Natural killer cell (primary cell): Measurements from ENCODE around the gene OR4D5. TPM values are rescaled to one million over a fixed set of nuclear protein-coding genes. Genes with fewer than 3 reads are reported as not detected.

ENCODE experiments used
- ATAC-seq, 3 donors: fragments of 150-1000 bp in 2 of 3; fragments of 200-7000 bp in 1 of 3; cut with Tn5 transposase; 1 replicate in 1 of 3; 2 replicates in 2 of 3; pipeline ENCODE4 v1.10.0; 2021; ENCODE audit warnings: mild to moderate bottlenecking in 2 of 3, moderate library complexity in 2 of 3
- DNase-seq, 2 donors: peaks; one replicate each; pipeline versions ENCODE4 v3.0.0 to v3.0.0-alpha.2; 2013 to 2021; ENCODE audit warnings: mixed read lengths in 1 of 2
- H3K27ac ChIP-seq: one replicate; pipeline ENCODE4 v1.5.1; 2013; ENCODE audit warnings: mild to moderate bottlenecking, low read length
- H3K27me3 ChIP-seq: one replicate; pipeline ENCODE4 v1.6.1; 2013; ENCODE audit warnings: low read length; ENCODE audit not compliant: control insufficient read depth, insufficient read depth
- H3K36me3 ChIP-seq: one replicate; pipeline ENCODE4 v1.6.1; 2013; ENCODE audit warnings: low read length; ENCODE audit not compliant: control insufficient read depth, insufficient read depth
- H3K4me1 ChIP-seq: one replicate; pipeline ENCODE4 v1.6.1; 2013; ENCODE audit warnings: low read length; ENCODE audit not compliant: control insufficient read depth, insufficient read depth
- H3K4me3 ChIP-seq: one replicate; pipeline ENCODE4 v1.5.1; 2013; ENCODE audit warnings: low read length
- H3K9me3 ChIP-seq: one replicate; pipeline ENCODE4 v1.6.1; 2013; ENCODE audit warnings: low read length; ENCODE audit not compliant: control insufficient read depth, insufficient read depth
- H3K27ac Mint-ChIP-seq, 2 donors: one replicate each; pipeline ENCODE4 v1.8.0; 2022; ENCODE audit warnings: mild to moderate bottlenecking in 2 of 2, mixed read lengths in 2 of 2, moderate library complexity in 1 of 2
- H3K27me3 Mint-ChIP-seq, 2 donors: one replicate each; pipeline ENCODE4 v1.8.0; 2022; ENCODE audit warnings: low read depth in 2 of 2, mixed read lengths in 2 of 2
- H3K36me3 Mint-ChIP-seq: one replicate; pipeline ENCODE4 v1.8.0; 2022; ENCODE audit warnings: mixed read lengths
- H3K4me1 Mint-ChIP-seq, 2 donors: one replicate each; pipeline ENCODE4 v1.8.0; 2022; ENCODE audit warnings: mixed read lengths in 2 of 2
- H3K4me3 Mint-ChIP-seq: one replicate; pipeline ENCODE4 v1.8.0; 2022; ENCODE audit warnings: mild to moderate bottlenecking, moderate library complexity, mixed read lengths
- H3K9me3 Mint-ChIP-seq, 2 donors: one replicate each; pipeline ENCODE4 v1.8.0; 2022; ENCODE audit warnings: mixed read lengths in 2 of 2
- WGBS: methylation state at CpG from one replicate; pipeline ENCODE4 v1.1.7; 2013; ENCODE audit warnings: missing lambda C conversion rate; ENCODE audit not compliant: insufficient coverage; 5-methylcytosine and 5-hydroxymethylcytosine counted together
- intact Hi-C: fragments of 100-400 bp; cut with micrococcal nuclease; formaldehyde crosslinking; loops from one replicate; pipeline ENCODE4 v1.14.2; 2022
- total RNA-seq, 4 donors: library from RNA; stranded (reverse); fragments of 120-200 nt in 1 of 4; gene quantifications; one replicate each; pipeline versions ENCODE4 v1.2.3 to v1.2.4, GENCODE V29; 2013 to 2022
- TF ChIP-seq, protein P1 (sequence below): fragments of 200-600 bp; IDR thresholded peaks from one replicate; pipeline ENCODE4 v1.8.0; 2022; ENCODE audit warnings: antibody characterized with exemption

The OR4D5 gene
- total RNA-seq, 3 donors from 2014 or later (not counting 1 experiment from before 2014, with no cell fraction given), result not detected

DNA sequence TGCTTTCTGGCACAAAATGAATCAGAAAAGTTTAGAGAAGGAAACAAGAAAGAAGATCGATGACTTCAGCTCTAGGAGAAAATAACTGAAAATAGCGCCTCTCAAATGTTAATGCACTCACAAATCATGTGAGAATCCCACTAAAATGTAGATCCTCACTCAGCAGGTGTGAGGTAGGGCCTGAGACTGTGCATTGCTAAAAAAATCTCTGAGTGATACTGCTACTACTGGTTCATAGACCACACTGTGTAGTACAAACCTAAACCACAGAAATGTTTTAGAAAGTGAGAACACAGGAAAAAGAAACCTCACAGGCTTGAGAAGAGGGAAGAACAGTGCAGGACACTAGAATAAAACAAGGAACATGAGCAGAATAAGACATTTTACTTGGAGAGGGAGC, 35.5 kb upstream of the OR4D5 start:
- H3K4me1 ChIP-seq, result no peaks in the 10 kb centered on the region
- no peak overlapping the region for H3K4me3 Mint-ChIP-seq
- H3K27ac ChIP-seq, result no peak overlapping the region
- H3K9me3 ChIP-seq, result no peaks in the 10 kb centered on the region
- H3K36me3 ChIP-seq, result no peaks in the 10 kb centered on the region
- no peaks in the 10 kb centered on the region for H3K4me1 Mint-ChIP-seq
- H3K27ac Mint-ChIP-seq, result no peak overlapping the region
- peaks cover 0 to 13% of the 10 kb centered on the region in 2 donors for H3K27me3 Mint-ChIP-seq
- no peak overlapping the region for H3K4me3 ChIP-seq
- H3K9me3 Mint-ChIP-seq, result peaks cover 2% of the 10 kb centered on the region in 2 donors
- no peaks in the 10 kb centered on the region for H3K36me3 Mint-ChIP-seq
- TF ChIP-seq, protein P1, sequence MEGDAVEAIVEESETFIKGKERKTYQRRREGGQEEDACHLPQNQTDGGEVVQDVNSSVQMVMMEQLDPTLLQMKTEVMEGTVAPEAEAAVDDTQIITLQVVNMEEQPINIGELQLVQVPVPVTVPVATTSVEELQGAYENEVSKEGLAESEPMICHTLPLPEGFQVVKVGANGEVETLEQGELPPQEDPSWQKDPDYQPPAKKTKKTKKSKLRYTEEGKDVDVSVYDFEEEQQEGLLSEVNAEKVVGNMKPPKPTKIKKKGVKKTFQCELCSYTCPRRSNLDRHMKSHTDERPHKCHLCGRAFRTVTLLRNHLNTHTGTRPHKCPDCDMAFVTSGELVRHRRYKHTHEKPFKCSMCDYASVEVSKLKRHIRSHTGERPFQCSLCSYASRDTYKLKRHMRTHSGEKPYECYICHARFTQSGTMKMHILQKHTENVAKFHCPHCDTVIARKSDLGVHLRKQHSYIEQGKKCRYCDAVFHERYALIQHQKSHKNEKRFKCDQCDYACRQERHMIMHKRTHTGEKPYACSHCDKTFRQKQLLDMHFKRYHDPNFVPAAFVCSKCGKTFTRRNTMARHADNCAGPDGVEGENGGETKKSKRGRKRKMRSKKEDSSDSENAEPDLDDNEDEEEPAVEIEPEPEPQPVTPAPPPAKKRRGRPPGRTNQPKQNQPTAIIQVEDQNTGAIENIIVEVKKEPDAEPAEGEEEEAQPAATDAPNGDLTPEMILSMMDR, result no peak
- H3K27me3 ChIP-seq, result no peaks in the 10 kb centered on the region
- 65% methylated on average over 2 of the region's 2 CpGs for WGBS
- no peak for DNase-seq
- ATAC-seq, result no peak
- intact Hi-C loops, result no loop called here

DNA sequence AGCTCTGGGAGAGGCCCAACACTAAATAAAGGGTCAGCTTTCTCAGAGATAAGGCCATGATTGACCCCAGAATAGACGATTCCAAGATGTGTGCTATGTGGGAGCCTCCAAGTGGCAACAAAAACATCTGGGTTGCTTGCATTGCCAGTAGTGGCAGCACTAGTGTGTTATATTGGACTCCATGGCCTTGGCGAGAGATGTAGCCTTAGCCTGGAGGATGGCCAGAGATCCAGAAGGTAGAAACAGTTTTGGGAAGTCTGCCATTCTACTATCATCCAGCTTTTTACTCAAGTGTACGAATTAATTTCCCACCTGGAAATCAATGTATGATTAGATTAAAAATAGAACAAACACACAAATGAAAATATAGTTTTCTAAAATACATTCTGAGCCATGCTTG, 34.5 kb upstream of the OR4D5 start:
- TF ChIP-seq, protein P1, result no peak
- Histone ChIP-seq H3K36me3 (no peaks in the 10 kb centered on the region), H3K4me3 (no peak overlapping the region), H3K4me1 (no peaks in the 10 kb centered on the region), H3K27me3 (no peaks in the 10 kb centered on the region), H3K9me3 (no peaks in the 10 kb centered on the region), H3K27ac (no peak overlapping the region)
- Mint-ChIP-seq H3K4me3 (no peak overlapping the region), H3K4me1 (no peaks in the 10 kb centered on the region), H3K36me3 (no peaks in the 10 kb centered on the region), H3K27me3 (peaks cover 0 to 13% of the 10 kb centered on the region in 2 donors), H3K27ac (no peak overlapping the region), H3K9me3 (peaks cover 2% of the 10 kb centered on the region in 2 donors)
- DNase-seq (no peak), ATAC-seq (no peak)
- 91% methylated on average over 2 of the region's 3 CpGs for WGBS
- intact Hi-C loops, result no loop called here

DNA sequence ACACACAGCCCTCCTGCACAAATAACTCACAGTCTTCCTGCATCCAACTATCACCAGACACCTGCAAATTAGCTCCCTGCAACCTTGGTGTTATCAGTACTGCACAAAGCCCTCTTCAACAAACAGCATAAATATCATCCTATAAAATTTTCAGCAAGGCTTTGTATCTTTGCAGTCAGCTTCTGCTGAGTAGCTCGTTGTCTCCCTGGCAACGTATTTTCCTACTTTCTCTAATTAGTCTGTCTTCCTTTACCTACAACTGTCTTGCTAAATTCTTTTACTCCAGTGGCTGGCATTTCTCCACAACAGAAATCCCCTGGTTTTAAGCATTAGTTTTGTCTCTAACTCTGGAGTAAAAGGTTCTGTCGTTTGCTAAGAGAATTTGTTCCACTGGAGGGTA, 33.6 kb upstream of the OR4D5 start:
- H3K36me3 ChIP-seq, result no peaks in the 10 kb centered on the region
- WGBS, result 82% methylated on average over 3 of the region's 3 CpGs
- no peaks in the 10 kb centered on the region for H3K27me3 ChIP-seq
- H3K27ac Mint-ChIP-seq, result no peak overlapping the region
- H3K36me3 Mint-ChIP-seq, result no peaks in the 10 kb centered on the region
- H3K4me1 ChIP-seq, result no peaks in the 10 kb centered on the region
- H3K27ac ChIP-seq, result no peak overlapping the region
- TF ChIP-seq, protein P1, result no peak
- ATAC-seq (no peak), DNase-seq (no peak)
- peaks cover 0 to 13% of the 10 kb centered on the region in 2 donors for H3K27me3 Mint-ChIP-seq
- intact Hi-C loops, result no loop called here
- no peaks in the 10 kb centered on the region for H3K4me1 Mint-ChIP-seq
- H3K9me3 Mint-ChIP-seq, result peaks cover 2% of the 10 kb centered on the region in 2 donors
- H3K4me3 Mint-ChIP-seq, result no peak overlapping the region
- no peak overlapping the region for H3K4me3 ChIP-seq
- no peaks in the 10 kb centered on the region for H3K9me3 ChIP-seq

DNA sequence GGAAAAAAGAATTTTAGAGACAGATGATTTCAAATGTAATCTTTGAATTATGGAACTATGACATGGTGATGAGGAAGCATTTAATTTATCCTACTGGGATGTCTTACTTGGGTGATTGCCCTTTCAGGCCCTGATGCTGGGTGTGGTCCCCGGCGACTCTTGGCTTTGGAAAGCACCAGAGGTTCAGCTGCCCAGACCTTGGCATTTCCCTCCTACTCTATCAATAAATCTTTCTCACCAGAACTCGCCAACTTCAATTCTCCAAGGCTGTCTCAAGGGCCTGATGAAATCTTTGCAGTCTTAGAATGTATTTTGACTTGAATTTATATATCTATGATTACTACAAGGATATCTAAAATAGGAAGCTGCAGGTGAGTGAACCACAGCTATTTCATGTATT, 18.5 kb upstream of the OR4D5 start:
- Mint-ChIP-seq H3K4me3 (no peak overlapping the region), H3K27me3 (no peaks in the 10 kb centered on the region), H3K9me3 (peaks cover 0 to 2% of the 10 kb centered on the region in 2 donors), H3K36me3 (no peaks in the 10 kb centered on the region), H3K27ac (no peak overlapping the region), H3K4me1 (no peaks in the 10 kb centered on the region)
- Histone ChIP-seq H3K36me3 (no peaks in the 10 kb centered on the region), H3K27ac (no peak overlapping the region), H3K9me3 (no peaks in the 10 kb centered on the region), H3K4me3 (no peak overlapping the region), H3K27me3 (no peaks in the 10 kb centered on the region), H3K4me1 (no peaks in the 10 kb centered on the region)
- TF ChIP-seq, protein P1, result no peak
- WGBS, result 82% methylated on average over 3 of the region's 3 CpGs
- no peak for ATAC-seq
- DNase-seq, result no peak
- intact Hi-C loops, result no loop called here
